ENCODE data around the gene PHLPP1. TPM values are rescaled to one million over a fixed set of nuclear protein-coding genes. Genes with fewer than 3 reads are reported as not detected.

The PHLPP1 gene
- polyA plus RNA-seq, 3 donors from 2014 or later: 0.14 to 0.50 TPM; not detected in 1

- Mint-ChIP-seq H3K4me3 (no peak overlapping the region), H3K36me3 (peaks cover 0 to 1% (median 0%) of the 10 kb centered on the region in 3 donors), H3K27ac (no peak overlapping the region), H3K4me1 (peaks cover 0 to 2% of the 10 kb centered on the region in 2 donors), H3K9me3 (no peaks in the 10 kb centered on the region), H3K27me3 (ENCODE audit: low read depth in 3 of 3) (peaks cover 3% of the 10 kb centered on the region in 3 donors)
- no peak for DNase-seq
Measured at GRCh38 chr18:63028380-63028779, 313.0 kb downstream of the PHLPP1 start.

Other genes with a start within 250 kb of the PHLPP1 start
- 1 to 10 TPM; 1.6 to 4.2 (median 2.1) TPM for gene ZCCHC2, start 192.5 kb upstream of the PHLPP1 start, polyA plus RNA-seq